Smooth muscle cell (in vitro differentiated cells): ENCODE results near the gene NDUFB10. TPM values are rescaled to one million over a fixed set of nuclear protein-coding genes. Genes with fewer than 3 reads are reported as not detected.

Experiments used
- DNase-seq: peaks from one replicate; lab custom pipeline; 2025; ENCODE audit not compliant: unreplicated experiment; lab: John Stamatoyannopoulos, UW
- H2AFZ ChIP-seq: fragments of 200-600 bp; sonication (generic); 2 replicates; pipeline ENCODE4 v1.6.0; 2016; ENCODE audit warnings: antibody characterized with exemption, low read depth, mild to moderate bottlenecking
- H3F3A ChIP-seq: fragments of 200-600 bp; sonication (generic); 2 replicates; pipeline ENCODE4 v1.6.0; 2017; ENCODE audit warnings: antibody characterized with exemption, low read depth
- H3K27ac ChIP-seq: fragments of 200-600 bp; sonication (generic); 2 replicates; pipeline ENCODE4 v1.5.1; 2016; ENCODE audit warnings: low read depth, mild to moderate bottlenecking
- H3K27me3 ChIP-seq: fragments of 200-600 bp; sonication (generic); 2 replicates; pipeline ENCODE4 v1.6.1; 2016; ENCODE audit warnings: low read depth, mild to moderate bottlenecking
- H3K36me3 ChIP-seq: fragments of 200-600 bp; sonication (generic); 2 replicates; pipeline ENCODE4 v1.5.1; 2016; ENCODE audit warnings: low read depth
- H3K4me1 ChIP-seq: fragments of 200-600 bp; sonication (generic); 2 replicates; pipeline ENCODE4 v1.5.1; 2016; ENCODE audit warnings: low read depth
- H3K4me2 ChIP-seq: fragments of 200-600 bp; sonication (generic); 2 replicates; pipeline ENCODE4 v1.6.0; 2016; ENCODE audit warnings: mild to moderate bottlenecking
- H3K4me3 ChIP-seq: fragments of 200-600 bp; sonication (generic); 2 replicates; pipeline ENCODE4 v1.5.1; 2016; ENCODE audit warnings: mild to moderate bottlenecking
- H3K79me2 ChIP-seq: fragments of 200-600 bp; sonication (generic); 2 replicates; pipeline ENCODE4 v1.6.0; 2016; ENCODE audit warnings: low read depth, mild to moderate bottlenecking
- H3K9ac ChIP-seq: fragments of 200-600 bp; sonication (generic); 2 replicates; pipeline ENCODE4 v1.6.0; 2016; ENCODE audit warnings: low read depth
- H3K9me3 ChIP-seq: fragments of 200-600 bp; sonication (generic); replicated peaks from 2 replicates; pipeline ENCODE4 v1.5.1; 2016; ENCODE audit warnings: low read depth
- H4K20me1 ChIP-seq: fragments of 200-600 bp; sonication (generic); 2 replicates; pipeline ENCODE4 v1.6.0; 2016; ENCODE audit warnings: low read depth
- CTCF ChIP-seq: fragments of 200-600 bp; sonication (generic); IDR thresholded peaks from 2 replicates; pipeline ENCODE4 v1.5.1; 2017; ENCODE audit warnings: borderline replicate concordance, mild to moderate bottlenecking, antibody characterized with exemption; ENCODE audit not compliant: insufficient read depth, poor library complexity, severe bottlenecking
- WGBS: methylation state at CpG from one replicate; pipeline ENCODE4 v1.1.7; 2016; ENCODE audit warnings: low lambda C conversion rate; 5-methylcytosine and 5-hydroxymethylcytosine counted together
- polyA plus RNA-seq: library from polyadenylated mRNA; unstranded; fragments of >200 nt; fragmentation: Nextera tagmentation; extraction: Ambion mirVana; gene quantifications from 2 replicates; pipeline ENCODE4 v1.2.1, GENCODE V29; 2016
- total RNA-seq: library from RNA; depleted of rRNA; stranded (reverse); fragments of >200 nt; gene quantifications from 2 replicates; pipeline ENCODE4 v1.2.3, GENCODE V29; 2014

Gene NDUFB10
- total and polyA plus RNA-seq, 2 experiments from 2014 or later = 176 to 295 TPM

GRCh38 chr16:1941162-1942046, 17.9 kb upstream of the NDUFB10 start:
- no peaks in the 10 kb centered on the region for H3K9me3 ChIP-seq
- DNase-seq = no peak
- no peaks in the 10 kb centered on the region for H3K27me3 ChIP-seq
- H4K20me1 ChIP-seq = no peaks in the 10 kb centered on the region
- WGBS = 81% methylated on average over 30 of the region's 30 CpGs
- H3K9ac ChIP-seq = no peak overlapping the region
- no peaks in the 10 kb centered on the region for H3F3A ChIP-seq
- no peaks in the 10 kb centered on the region for H3K36me3 ChIP-seq
- peaks cover 7% of the 10 kb centered on the region for H3K4me1 ChIP-seq
- H3K4me3 ChIP-seq = peak overlapping the region; percentile 82
- no peak overlapping the region for H3K27ac ChIP-seq
- peak; percentile 6 for TF ChIP-seq CTCF
- H2AFZ ChIP-seq = no peak overlapping the region
- no peaks in the 10 kb centered on the region for H3K79me2 ChIP-seq
- no peak overlapping the region for H3K4me2 ChIP-seq

- H3K27me3 ChIP-seq = no peaks in the 10 kb centered on the region
- WGBS = 38% methylated on average over 17 of the region's 17 CpGs
- peak overlapping the region; percentile 97 for H3K4me2 ChIP-seq
- no peak for DNase-seq
- no peaks in the 10 kb centered on the region for H3K36me3 ChIP-seq
- no peaks in the 10 kb centered on the region for H3F3A ChIP-seq
- peaks cover 7% of the 10 kb centered on the region for H3K4me1 ChIP-seq
- H3K9me3 ChIP-seq = no peaks in the 10 kb centered on the region
- no peaks in the 10 kb centered on the region for H3K79me2 ChIP-seq
- no peaks in the 10 kb centered on the region for H4K20me1 ChIP-seq
- no peak for TF ChIP-seq CTCF
- H3K27ac ChIP-seq = no peak overlapping the region
- peak overlapping the region; percentile 92 for H2AFZ ChIP-seq
- H3K4me3 ChIP-seq = peak overlapping the region; percentile 82
- peak overlapping the region; percentile 72 for H3K9ac ChIP-seq
These were observed 17.1 kb upstream of the NDUFB10 start for GRCh38 chr16:1942047-1942809.

- Histone ChIP-seq H3K4me2 (peak within 1 kb of the TSS; percentile 97), H4K20me1 (no peaks in the 10 kb centered on the region), H2AFZ (peak within 1 kb of the TSS; percentile 92), H3K4me1 (peaks cover 7% of the 10 kb centered on the region), H3K79me2 (no peaks in the 10 kb centered on the region), H3F3A (no peaks in the 10 kb centered on the region), H3K9me3 (no peaks in the 10 kb centered on the region), H3K27ac (peak within 1 kb of the TSS; percentile 21), H3K27me3 (no peaks in the 10 kb centered on the region), H3K4me3 (peak within 1 kb of the TSS; percentile 82), H3K9ac (peak within 1 kb of the TSS; percentile 72), H3K36me3 (no peaks in the 10 kb centered on the region)
- DNase-seq = peak; percentile 96
- 12% methylated on average over 19 of the region's 77 CpGs for WGBS
- TF ChIP-seq CTCF = no peak
These were observed 16.3 kb upstream of the NDUFB10 start, which contains the start of gene MSRB1 for GRCh38 chr16:1942810-1943726. Gene MSRB1, minus strand, starts transcription at chr16:1943199. Its CDS starts 43 bp downstream, at chr16:1943156.
